HG03097 (cell line): ENCODE data around the gene ATP8B2.

Experiments used
- ATAC-seq: cut with Tn5 transposase; IDR thresholded peaks from one replicate; pipeline ENCODE4 v1.9.1; 2021; ENCODE audit not compliant: unreplicated experiment, low FRiP score

The ATP8B2 gene

GRCh38 chr1:154386643-154387352 is 61.5 kb downstream of the ATP8B2 start:
- no peak for ATAC-seq

DNA sequence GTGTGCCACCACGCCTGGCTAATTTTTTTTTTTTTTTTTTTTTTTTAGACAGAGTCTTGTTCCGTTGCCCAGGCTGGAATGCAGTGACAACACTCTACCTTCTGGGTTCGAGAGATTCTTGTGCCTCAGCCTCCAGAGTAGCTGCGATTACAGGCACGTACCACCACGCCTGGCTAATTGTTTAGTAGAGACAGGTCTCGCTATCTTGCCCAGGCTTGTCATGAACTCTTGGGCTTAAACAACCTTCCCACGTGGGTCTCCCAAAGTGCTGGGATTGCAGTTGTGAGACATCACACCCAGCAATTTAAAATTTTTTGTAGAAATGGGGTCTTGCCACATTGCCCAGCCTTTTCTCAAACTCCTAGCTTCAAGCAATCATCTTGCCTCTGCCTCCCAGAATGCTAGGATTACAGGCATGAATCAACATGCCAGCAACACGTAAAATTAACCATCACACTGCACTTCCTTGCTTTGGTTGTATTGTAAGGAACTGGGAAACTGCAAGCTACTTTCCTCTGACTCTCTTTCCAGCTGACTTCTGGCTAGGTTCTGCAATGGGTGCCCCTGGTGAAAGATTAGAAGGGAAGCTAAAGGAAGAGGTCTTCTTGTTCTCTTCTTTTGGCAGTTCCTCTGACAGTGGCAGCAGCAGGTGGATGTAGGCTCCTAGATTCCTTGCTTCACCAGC is 65.9 kb downstream of the ATP8B2 start:
- no peak for ATAC-seq

DNA sequence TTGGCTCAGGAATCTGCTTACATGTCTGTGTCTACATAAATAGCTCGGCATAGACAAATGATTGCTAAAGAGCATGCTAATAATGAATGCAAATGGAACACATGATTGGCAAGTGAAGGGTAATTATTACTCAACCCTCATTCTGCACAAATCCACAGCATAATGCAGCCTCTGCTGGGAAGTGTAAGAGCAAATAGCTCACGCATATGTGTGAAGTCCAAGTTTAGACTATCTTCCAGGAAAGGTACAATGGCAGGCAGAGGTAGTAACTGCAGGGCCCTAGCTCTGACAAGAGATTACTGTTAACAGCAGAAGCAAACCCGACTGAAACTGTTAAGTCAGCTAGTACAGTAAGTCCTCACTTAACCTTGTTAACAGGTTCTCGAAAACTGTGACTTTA is 72.8 kb downstream of the ATP8B2 start:
- no peak for ATAC-seq

DNA sequence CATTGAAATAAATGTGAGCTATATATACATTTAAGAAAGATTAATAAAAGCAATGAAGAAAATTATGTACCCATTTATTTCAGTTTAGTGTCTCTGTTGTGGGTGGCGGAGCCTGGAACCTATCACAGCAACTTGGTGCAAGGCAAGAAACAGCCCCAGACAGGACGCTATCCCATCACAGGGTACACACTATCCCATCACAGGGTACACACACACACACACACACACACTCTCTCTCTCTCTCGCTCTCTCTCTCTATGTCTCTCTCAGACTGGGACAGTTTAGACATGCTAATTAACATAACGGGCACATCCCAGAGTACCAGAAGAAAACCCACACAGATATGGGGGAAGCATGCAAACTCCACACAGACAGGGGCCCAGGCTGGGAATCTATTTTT is 73.4 kb downstream of the ATP8B2 start:
- no peak for ATAC-seq

- ATAC-seq, result no peak
Observed at GRCh38 chr1:154400381-154400801, 75.1 kb downstream of the ATP8B2 start.
